K562 (cell line): ENCODE measurements around the gene SLC25A21. TPM values are rescaled to one million over a fixed set of nuclear protein-coding genes. Genes with fewer than 3 reads are reported as not detected.

Source experiments
- BRCA1 ChIP-seq, 2 experiments: fragments of 450-650 bp in 1 of 2; sonication (generic) in 1 of 2; formaldehyde crosslinking in 1 of 2; IDR thresholded peaks; 2 replicates each; pipeline versions ENCODE4 v1.5.0 to v1.6.1; 2017 to 2020; ENCODE audit warnings: mild to moderate bottlenecking in 1 of 2, missing genetic modification reagents in 1 of 2
- E2F3 ChIP-seq: fragments of 250-450 bp; sonication (Bioruptor Pico); IDR thresholded peaks from 2 replicates; pipeline ENCODE4 v1.4.0; 2020; ENCODE audit warnings: mild to moderate bottlenecking
- HNRNPL ChIP-seq: fragments of 200-400 bp; formaldehyde crosslinking; IDR thresholded peaks from 2 replicates; pipeline ENCODE4 v1.6.1; 2017; ENCODE audit warnings: low read depth, mild to moderate bottlenecking, low read length
- NR4A1 ChIP-seq, 2 experiments: fragments of 250-450 bp in 1 of 2; fragments of 450-650 bp in 1 of 2; sonication (Bioruptor Pico) in 1 of 2; IDR thresholded peaks; 2 replicates each; pipeline versions ENCODE4 v1.4.0 to v1.6.1; 2016 to 2020; ENCODE audit warnings: mild to moderate bottlenecking in 2 of 2, missing compliant biosample characterization in 1 of 2, missing genetic modification characterization in 1 of 2, moderate library complexity in 1 of 2
- RHOXF2B ChIP-seq: fragments of 250-450 bp; sonication (Bioruptor Pico); conservative IDR thresholded peaks from 2 replicates; pipeline ENCODE4 v1.5.1; 2021
- SIX5 ChIP-seq, 2 experiments: IDR thresholded peaks; 2 replicates each; pipeline ENCODE4 v1.6.1; 2011; ENCODE audit warnings: low read length in 2 of 2, borderline replicate concordance in 1 of 2, low read depth in 1 of 2, mild to moderate bottlenecking in 1 of 2, moderate library complexity in 1 of 2; ENCODE audit not compliant: insufficient read depth in 1 of 2
- THRAP3 ChIP-seq: fragments of 450-650 bp; IDR thresholded peaks from 2 replicates; pipeline ENCODE4 v1.6.1; 2016; ENCODE audit warnings: mild to moderate bottlenecking, inconsistent platforms, borderline replicate concordance
- ZBTB2 ChIP-seq: fragments of 450-650 bp; IDR thresholded peaks from 2 replicates; pipeline ENCODE4 v1.6.1; 2016; ENCODE audit warnings: antibody characterized with exemption
- ZBTB40 ChIP-seq, 2 experiments: fragments of 450-650 bp in 1 of 2; sonication (generic) in 1 of 2; formaldehyde crosslinking in 1 of 2; IDR thresholded peaks; 2 replicates each; pipeline versions ENCODE4 v1.7.1 to v1.9.0; 2016 to 2022; ENCODE audit warnings: inconsistent platforms in 1 of 2, mild to moderate bottlenecking in 1 of 2, missing genetic modification reagents in 1 of 2
- ZNF311 ChIP-seq: fragments of 250-450 bp; sonication (Bioruptor Pico); IDR thresholded peaks from 2 replicates; pipeline ENCODE4 v1.4.0; 2020; ENCODE audit warnings: mild to moderate bottlenecking, moderate library complexity
- ZNF398 ChIP-seq: fragments of 250-450 bp; sonication (Bioruptor Pico); IDR thresholded peaks from 2 replicates; pipeline ENCODE4 v1.8.0; 2021; ENCODE audit warnings: moderate library complexity, mild to moderate bottlenecking, inconsistent platforms
- ZNF77 ChIP-seq: fragments of 250-450 bp; sonication (Bioruptor Pico); IDR thresholded peaks from 2 replicates; pipeline ENCODE4 v1.5.0; 2020
- polyA plus RNA-seq, 8 experiments: library from polyadenylated mRNA; depleted of rRNA in 4 of 8; stranded (reverse) in 5 of 8; unstranded in 3 of 8; fragments of >200 nt; fragmentation: Nextera tagmentation in 2 of 8; fragmentation: Illumina TruSeq in 1 of 8; extraction: Ambion mirVana in 2 of 8; extraction: Trizol in 1 of 8; gene quantifications; 2 replicates each; pipeline versions ENCODE4 v1.2.1 to v1.2.3, GENCODE V29; 2011 to 2014; ENCODE audit warnings: inconsistent platforms in 1 of 8, missing spikeins in 1 of 8
- total RNA-seq, 7 experiments: library from RNA; depleted of rRNA in 6 of 7; stranded (reverse); fragments of >200 nt in 6 of 7; fragmentation: Illumina TruSeq in 2 of 7; extraction: Trizol in 2 of 7; gene quantifications; 2 replicates each; pipeline versions ENCODE4 v1.2.1 to v1.2.3, GENCODE V29; 2011 to 2021; ENCODE audit warnings: low replicate concordance in 1 of 7

SLC25A21 gene
- total and polyA plus RNA-seq, 9 of the 15 experiments (the other 6 are each of a cell fraction or from before 2014, with no cell fraction given) = 15.2 to 46.7 (median 28.7) TPM

- no peak for TF ChIP-seq ZBTB40 (IDR thresholded peaks at IDR 0.05)
- TF ChIP-seq ZBTB40 (CRISPR knock-in tag; IDR thresholded peaks at IDR 0.05) = no peak
- no peak for TF ChIP-seq THRAP3
- 0 out of 2 replicates have a peak, but pooled peaks have one; percentile 80 for TF ChIP-seq NR4A1 (CRISPR knock-in tag; IDR thresholded peaks at IDR 0.05)
- peak; percentile 99 for TF ChIP-seq NR4A1 (tag; IDR thresholded peaks at IDR 0.05)
- 0 out of 2 replicates have a peak, but pooled peaks have one; percentile 65 for TF ChIP-seq RHOXF2B
- TF ChIP-seq BRCA1 (IDR thresholded peaks at IDR 0.05) = no peak
- TF ChIP-seq BRCA1 (CRISPR knock-in tag; IDR thresholded peaks at IDR 0.05) = no peak
- TF ChIP-seq ZNF77 (CRISPR knock-in tag) = no peak
- TF ChIP-seq ZNF398 (CRISPR knock-in tag) = peak; percentile 91
- no peak for TF ChIP-seq SIX5 (IDR thresholded peaks at IDR 0.05; ENCODE audit: borderline replicate concordance in 1 of 2, insufficient read depth in 1 of 2, low read depth in 1 of 2, low read length in 2 of 2)
- peak; percentile 93 for TF ChIP-seq E2F3 (CRISPR knock-in tag)
- no peak for TF ChIP-seq ZBTB2
- peak; percentile 98 for TF ChIP-seq ZNF311 (CRISPR knock-in tag)
- TF ChIP-seq HNRNPL = no peak
Observed at GRCh38 chr14:37167151-37168047, 5.0 kb downstream of the SLC25A21 start (continued).
